OCI-LY3 (cell line): ENCODE results near the gene TM4SF1.

Experiments
- EZH2phosphoT487 ChIP-seq: fragments of 200-600 bp; shearing (Covaris generic); IDR thresholded peaks from 2 replicates; pipeline ENCODE4 v1.6.1; 2018; ENCODE audit warnings: antibody characterized with exemption, mixed run types, low read depth
- TF ChIP-seq, protein P1 (sequence below): fragments of 200-600, 300-600 bp; sonication (generic); IDR thresholded peaks from 2 replicates; pipeline ENCODE4 v1.5.1; 2014; ENCODE audit warnings: antibody characterized with exemption, low read length, low read depth

- TF ChIP-seq, protein P1, sequence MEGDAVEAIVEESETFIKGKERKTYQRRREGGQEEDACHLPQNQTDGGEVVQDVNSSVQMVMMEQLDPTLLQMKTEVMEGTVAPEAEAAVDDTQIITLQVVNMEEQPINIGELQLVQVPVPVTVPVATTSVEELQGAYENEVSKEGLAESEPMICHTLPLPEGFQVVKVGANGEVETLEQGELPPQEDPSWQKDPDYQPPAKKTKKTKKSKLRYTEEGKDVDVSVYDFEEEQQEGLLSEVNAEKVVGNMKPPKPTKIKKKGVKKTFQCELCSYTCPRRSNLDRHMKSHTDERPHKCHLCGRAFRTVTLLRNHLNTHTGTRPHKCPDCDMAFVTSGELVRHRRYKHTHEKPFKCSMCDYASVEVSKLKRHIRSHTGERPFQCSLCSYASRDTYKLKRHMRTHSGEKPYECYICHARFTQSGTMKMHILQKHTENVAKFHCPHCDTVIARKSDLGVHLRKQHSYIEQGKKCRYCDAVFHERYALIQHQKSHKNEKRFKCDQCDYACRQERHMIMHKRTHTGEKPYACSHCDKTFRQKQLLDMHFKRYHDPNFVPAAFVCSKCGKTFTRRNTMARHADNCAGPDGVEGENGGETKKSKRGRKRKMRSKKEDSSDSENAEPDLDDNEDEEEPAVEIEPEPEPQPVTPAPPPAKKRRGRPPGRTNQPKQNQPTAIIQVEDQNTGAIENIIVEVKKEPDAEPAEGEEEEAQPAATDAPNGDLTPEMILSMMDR = no peak
- TF ChIP-seq EZH2phosphoT487 = no peak
These were observed 3.1 kb downstream of the TM4SF1 start for GRCh38 chr3:149374391-149374790.
